Measurements from ENCODE around the gene GPR15.

The GPR15 gene

GRCh38 chr3:98530676-98531075 is 1.1 kb upstream of the GPR15 start:
- no peak for DNase-seq (ENCODE audit: low read depth in 2 of 2)

GRCh38 chr3:98532275-98532637 is 478 bp downstream of the GPR15 start:
- DNase-seq (ENCODE audit: low read depth in 2 of 2), result no peak

GRCh38 chr3:98532709-98533571 is 1.2 kb downstream of the GPR15 start:
- DNase-seq (ENCODE audit: low read depth in 2 of 2), result no peak

GRCh38 chr3:98534168-98534567 is 2.4 kb downstream of the GPR15 start:
- no peak for DNase-seq (ENCODE audit: low read depth in 2 of 2)

- no peak for DNase-seq (ENCODE audit: low read depth in 2 of 2)
Observed at GRCh38 chr3:98534734-98535133, 3.0 kb downstream of the GPR15 start.

- DNase-seq (ENCODE audit: low read depth in 2 of 2), result no peak
Observed at GRCh38 chr3:98536456-98537017, 4.8 kb downstream of the GPR15 start.

- no peak for DNase-seq (ENCODE audit: low read depth in 2 of 2)
Observed at GRCh38 chr3:98540346-98540745, 8.6 kb downstream of the GPR15 start.

GRCh38 chr3:98541695-98542094 is 9.9 kb downstream of the GPR15 start:
- DNase-seq (ENCODE audit: low read depth in 2 of 2), result no peak

- no peak for DNase-seq (ENCODE audit: low read depth in 2 of 2)
Observed at GRCh38 chr3:98542623-98543022, 10.8 kb downstream of the GPR15 start.

- DNase-seq (ENCODE audit: low read depth in 2 of 2), result no peak
Observed at GRCh38 chr3:98545940-98546339, 14.2 kb downstream of the GPR15 start.

GRCh38 chr3:98548544-98548943 is 16.8 kb downstream of the GPR15 start:
- no peak for DNase-seq (ENCODE audit: low read depth in 2 of 2)

- DNase-seq (ENCODE audit: low read depth in 2 of 2), result no peak
Observed at GRCh38 chr3:98550833-98551232, 19.1 kb downstream of the GPR15 start.

GRCh38 chr3:98551236-98551635 is 19.5 kb downstream of the GPR15 start:
- DNase-seq (ENCODE audit: low read depth in 2 of 2), result no peak

GRCh38 chr3:98551754-98552153 is 20.0 kb downstream of the GPR15 start:
- no peak for DNase-seq (ENCODE audit: low read depth in 2 of 2)

GRCh38 chr3:98552232-98553020 is 20.6 kb downstream of the GPR15 start:
- no peak for DNase-seq (ENCODE audit: low read depth in 2 of 2)

GRCh38 chr3:98553021-98553563 is 21.3 kb downstream of the GPR15 start:
- DNase-seq (ENCODE audit: low read depth in 2 of 2), result no peak

- DNase-seq (ENCODE audit: low read depth in 2 of 2), result no peak
Observed at GRCh38 chr3:98553753-98554152, 22.0 kb downstream of the GPR15 start.

- DNase-seq (ENCODE audit: low read depth in 2 of 2), result no peak
Observed at GRCh38 chr3:98554580-98554979, 22.8 kb downstream of the GPR15 start.

GRCh38 chr3:98555025-98555379 is 23.2 kb downstream of the GPR15 start:
- no peak for DNase-seq (ENCODE audit: low read depth in 2 of 2)

- no peak for DNase-seq (ENCODE audit: low read depth in 2 of 2)
Observed at GRCh38 chr3:98556164-98557130, 24.7 kb downstream of the GPR15 start.

- DNase-seq (ENCODE audit: low read depth in 2 of 2), result no peak
Observed at GRCh38 chr3:98557324-98558010, 25.7 kb downstream of the GPR15 start.

Data from fibroblast of skin of left quadriceps (primary cell).